Activated naive CD4-positive, alpha-beta T cell treated with Interleukin-2 at 50 U/mL for 16 hours (primary cell): ENCODE measurements around the gene PACS1.
"Not testable (repeated sequence)": the region's sequence is repeated elsewhere in the genome, so short reads cannot be mapped to it uniquely, and the experiment has no call there.

Experiments used
- DNase-seq: peaks from one replicate; pipeline ENCODE4 v3.0.0-alpha.2; 2020

The PACS1 gene

DNA sequence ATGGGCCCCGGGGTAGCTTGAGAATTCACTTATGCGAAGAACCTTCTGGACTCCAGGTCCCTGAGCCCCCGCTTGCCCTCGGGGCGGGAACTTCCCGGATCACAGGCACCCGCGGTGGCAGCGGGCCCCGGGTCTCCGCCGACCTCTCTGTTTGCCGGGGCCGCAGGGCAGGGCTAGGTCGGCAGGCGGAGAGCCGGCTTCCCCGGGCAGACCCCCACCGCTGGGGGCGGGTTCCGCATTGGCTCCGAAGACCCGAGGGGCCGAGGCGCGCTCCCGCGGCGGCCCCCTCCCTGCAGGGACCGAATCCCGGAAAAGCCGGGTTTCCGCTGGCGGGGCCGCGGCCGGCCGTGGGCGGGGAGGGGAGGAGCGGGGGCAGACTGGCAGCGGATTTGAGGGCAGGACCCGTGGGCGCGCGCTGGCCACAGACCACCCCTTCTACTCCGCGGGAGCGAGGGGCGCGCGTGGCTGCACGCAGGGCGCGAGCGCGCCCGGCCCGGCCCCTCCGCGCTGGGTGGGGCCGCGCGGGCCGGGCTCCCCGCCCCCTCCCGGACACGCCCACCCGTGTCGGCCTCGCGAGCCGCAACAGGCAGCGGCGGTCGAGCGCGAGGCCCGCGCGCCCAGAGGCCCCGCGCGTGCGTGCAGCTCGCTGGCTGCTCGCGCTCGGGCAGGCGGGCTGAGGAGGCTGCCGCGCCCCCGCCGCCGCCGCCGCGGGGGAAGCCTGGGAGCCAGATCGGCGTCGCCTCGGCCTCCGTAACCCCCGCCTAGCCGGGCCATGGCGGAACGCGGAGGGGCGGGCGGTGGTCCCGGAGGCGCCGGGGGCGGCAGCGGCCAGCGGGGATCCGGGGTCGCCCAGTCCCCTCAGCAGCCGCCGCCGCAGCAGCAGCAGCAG, at the start of gene PACS1:
TSS of gene PACS1 (plus strand) at position 558 of the 889 bp plus-strand sequence. CDS start at position 773, 215 bp downstream.
- peak; percentile 78 for DNase-seq

DNA sequence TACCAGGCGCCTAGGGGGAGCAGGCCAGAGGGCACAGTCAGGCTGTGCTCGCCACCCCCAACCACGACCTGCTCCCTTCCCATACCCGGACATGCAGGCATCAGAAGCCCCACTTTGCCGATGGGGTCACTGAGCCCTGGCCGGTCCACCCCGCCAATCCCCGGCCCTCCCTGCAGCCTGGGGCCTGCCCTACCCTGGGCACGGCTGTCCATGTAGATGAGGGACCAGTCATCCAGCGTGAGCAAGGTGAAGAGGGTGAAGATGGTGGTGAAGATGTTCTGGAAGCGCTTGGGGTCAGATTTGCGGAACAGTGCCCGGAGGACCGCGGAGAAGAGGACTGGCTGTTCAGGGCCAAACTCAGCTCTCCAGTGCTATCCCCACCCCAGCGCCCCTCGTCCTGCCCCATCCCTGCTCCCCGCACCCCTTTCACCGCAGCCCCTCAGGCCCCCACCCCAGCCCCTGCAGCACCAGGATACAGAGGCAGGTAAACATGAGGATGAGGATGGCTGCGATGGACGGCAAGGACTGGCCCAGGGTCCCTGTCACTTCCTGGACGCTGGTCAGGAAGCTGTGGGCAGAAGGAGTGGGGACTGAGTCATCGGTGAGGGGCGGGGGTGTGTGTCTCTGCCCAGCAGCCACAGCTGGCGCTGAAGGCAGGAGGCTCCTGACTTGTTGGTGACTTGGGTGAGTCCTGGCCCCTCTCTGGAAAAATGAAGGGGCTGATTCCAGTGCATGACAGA, 49.3 kb upstream of the PACS1 start:
- peak; percentile 22 for DNase-seq

DNA sequence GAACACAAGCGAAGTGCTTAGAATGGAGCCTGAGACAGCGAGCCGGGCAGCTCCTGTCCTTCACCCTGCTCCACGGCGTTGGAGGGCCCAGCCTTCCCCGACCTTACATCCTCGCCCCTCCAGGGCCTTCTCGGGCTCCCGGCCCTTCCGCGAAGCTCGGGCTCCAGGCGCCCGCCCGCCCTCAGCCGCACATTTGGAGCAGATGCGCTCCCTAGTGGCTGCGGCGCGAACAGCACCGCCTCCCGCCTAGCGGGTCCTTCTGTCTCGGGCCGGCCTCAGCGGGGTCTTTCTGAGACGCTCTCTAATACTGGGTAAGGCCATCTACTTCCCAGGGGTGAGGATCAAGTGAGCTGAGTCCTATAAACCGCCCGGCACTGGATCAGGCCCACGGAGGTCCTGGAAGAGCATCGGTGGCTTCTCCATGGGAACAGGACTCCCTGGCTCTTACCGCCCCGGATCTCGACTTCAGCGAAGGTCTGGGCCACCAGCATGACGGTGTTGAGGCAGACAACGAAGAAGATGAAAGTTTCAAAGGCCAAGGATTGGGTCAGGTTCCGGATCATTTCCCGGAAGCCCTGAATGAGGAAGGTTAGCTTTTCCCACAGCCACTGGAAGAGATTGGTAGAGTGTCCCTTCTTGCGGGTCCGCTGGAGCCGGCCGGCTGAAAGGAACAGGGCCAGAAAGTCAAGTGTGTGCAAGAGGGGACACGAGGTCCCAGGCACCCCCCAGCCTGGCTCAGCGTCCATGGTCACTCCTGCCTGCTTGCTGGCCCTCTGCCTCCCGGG, 47.5 kb upstream of the PACS1 start:
- DNase-seq: peak; percentile 83

DNA sequence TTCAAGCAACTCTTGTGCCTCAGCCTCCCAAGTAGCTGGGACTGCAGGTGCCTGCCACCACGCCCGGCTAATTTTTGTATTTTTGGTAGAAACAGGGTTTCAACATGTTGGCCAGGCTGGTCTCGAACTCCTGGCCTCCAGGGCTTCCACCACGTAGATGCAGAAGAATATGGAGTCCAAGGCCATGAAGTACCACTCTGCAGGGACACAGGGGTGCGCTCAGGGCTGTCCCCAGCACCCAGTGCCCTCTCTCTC, 47.0 kb upstream of the PACS1 start:
- not testable (repeated sequence) for DNase-seq

DNA sequence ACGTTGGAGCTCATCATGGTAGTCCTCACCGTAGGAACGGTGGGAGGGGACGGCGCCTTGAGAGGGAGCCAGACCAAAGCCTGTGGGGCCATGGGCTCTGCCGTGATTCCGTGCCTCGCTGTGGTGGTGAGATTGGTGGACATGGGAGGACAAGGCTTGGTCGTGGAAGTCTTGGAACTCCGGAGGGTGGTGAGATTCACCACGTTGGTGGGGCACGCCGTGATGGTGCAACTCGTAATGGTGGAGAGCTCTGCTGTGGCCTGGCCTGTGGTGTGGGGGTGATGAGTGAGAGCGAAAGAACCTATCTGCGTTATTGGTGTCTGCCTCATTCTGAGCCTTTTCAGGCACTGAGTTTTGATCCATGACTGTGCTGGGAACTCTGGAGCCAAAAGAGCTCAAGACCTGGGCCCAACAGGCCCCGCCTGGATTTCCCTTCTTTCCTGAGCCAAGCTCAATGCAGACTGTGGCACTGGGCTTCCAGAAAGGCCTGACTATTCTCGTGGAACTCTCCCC, 44.0 kb upstream of the PACS1 start, which contains the start of gene CATSPER1:
TSS of gene CATSPER1 (minus strand) at position 463 of the 513 bp plus-strand sequence. CDS start at position 363, 100 bp downstream.
- no peak for DNase-seq

DNA sequence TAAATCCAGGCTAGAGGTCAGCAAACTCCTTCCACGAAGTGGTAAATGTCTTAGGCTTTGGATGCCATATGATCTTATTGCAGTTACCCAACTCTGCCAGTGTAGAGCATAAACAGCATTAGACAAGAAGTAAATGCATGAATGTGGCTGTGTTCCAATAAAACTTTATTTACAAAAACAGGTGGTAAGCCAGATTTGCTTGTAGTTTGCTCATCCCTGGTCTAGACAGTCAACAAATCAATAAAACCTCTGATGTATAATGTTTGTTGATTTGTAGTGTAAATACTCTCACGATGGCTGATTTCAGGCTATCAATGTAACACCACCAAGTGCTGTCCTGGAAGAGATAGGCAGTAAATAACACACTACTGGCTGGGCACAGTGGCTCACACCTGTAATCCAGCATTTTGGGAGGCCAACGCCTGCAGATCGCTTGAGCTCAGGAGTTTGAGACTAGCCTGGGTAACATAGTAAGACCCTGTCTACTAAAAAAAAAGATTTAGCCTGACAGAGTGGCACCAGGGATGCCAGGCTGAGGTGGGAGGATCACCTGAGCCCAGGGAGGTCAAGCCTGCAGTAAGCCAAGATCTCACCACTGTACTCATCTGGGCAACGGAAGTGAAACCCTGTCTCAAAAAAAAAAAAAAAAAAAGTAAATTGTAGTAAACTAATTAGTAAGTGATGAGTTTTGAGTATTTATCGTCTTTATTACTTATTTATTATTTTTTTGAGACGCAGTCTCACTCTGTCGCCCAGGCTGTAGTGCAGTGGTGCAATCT, 36.9 kb upstream of the PACS1 start:
- DNase-seq: no peak

DNA sequence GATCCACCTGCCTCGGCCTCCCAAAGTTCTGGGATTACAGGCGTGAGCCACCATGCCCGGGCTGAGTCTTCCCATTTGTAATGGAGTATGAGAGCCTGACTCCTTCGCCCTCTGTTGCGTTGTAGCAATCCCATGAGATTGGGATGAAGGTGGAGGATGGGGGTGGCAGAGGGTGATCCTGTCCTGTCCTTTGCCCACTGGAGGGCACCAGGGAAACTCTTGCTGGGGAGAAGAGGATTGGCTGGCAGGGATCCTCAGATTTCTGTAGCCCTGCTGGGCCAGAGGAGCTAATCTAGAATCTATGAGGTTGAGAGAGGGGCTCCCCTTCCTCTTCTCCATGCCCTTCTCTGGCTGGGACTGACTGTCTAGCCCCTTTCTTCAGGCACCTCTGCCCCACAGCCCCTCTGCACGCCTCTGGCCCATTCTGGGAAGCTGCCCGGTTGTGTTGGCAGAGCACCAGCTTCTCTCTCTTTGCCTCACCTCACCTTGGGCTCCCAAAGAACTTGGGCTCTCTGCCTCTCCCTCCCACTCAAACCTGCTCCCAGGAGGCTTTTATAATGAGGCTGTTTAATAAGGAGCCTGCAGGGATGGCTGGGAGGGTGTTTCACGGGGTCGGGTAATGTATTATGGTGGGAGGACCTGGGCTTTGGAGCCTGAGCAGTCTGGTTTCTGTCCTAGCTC, 34.3 kb upstream of the PACS1 start:
- no peak for DNase-seq

DNA sequence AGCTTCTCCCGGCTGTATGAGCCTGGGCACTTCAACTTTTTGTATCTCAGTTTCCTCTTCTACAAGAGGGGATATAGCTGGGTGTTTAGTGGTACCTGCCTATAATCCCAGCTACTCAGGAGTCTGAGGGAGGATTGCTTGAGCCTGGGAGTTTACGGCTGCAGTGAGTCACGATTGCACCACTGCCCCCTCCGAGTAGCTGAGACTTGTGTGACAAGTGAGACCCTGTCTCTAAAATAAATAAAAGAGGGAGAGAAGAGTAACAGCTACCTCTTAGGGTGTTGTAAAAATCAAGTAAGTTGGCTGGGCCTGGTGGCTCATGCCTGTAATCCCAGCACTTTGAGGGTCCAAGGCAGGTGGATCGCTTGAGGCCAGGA, 33.8 kb upstream of the PACS1 start:
- DNase-seq: no peak

DNA sequence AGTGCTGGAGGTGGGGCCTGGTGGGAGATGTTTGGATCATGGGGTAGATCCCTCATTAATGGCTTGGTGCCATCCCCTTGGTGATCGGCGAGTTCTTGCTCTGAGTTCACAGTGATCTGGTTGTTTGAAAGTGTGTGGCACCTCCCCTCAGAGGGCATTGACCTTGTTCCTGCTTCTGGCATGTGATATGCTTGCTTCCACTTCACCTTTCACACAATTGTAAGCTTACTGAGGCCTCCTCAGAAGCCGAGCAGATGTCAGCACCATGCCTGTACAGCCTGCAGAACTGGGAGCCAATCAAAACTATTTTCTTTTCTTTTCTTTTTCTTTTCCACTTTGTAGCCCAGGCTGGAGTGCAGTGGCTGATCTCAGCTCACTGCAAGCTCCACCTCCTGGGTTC, 32.7 kb upstream of the PACS1 start:
- no peak for DNase-seq

DNA sequence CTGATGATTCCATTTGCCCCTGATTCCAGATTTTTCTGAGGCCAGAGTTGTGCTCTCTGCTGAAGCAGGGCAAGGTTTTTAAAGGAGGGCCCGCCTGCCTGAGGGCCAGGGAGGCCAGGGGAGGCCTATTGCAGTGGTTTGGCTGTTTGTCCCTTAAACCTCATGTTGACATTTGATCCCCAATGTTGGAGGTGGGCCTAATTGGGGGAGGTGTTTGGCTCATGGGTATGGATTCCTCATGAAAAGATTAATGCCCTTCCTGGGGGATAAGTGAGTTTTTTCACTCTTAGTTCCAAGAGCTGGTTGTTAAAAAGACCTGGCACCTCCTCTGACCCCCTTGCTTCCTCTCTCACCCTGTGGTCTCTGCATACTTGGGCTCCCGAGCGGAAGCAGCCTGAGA, 30.3 kb upstream of the PACS1 start:
- DNase-seq: no peak

DNA sequence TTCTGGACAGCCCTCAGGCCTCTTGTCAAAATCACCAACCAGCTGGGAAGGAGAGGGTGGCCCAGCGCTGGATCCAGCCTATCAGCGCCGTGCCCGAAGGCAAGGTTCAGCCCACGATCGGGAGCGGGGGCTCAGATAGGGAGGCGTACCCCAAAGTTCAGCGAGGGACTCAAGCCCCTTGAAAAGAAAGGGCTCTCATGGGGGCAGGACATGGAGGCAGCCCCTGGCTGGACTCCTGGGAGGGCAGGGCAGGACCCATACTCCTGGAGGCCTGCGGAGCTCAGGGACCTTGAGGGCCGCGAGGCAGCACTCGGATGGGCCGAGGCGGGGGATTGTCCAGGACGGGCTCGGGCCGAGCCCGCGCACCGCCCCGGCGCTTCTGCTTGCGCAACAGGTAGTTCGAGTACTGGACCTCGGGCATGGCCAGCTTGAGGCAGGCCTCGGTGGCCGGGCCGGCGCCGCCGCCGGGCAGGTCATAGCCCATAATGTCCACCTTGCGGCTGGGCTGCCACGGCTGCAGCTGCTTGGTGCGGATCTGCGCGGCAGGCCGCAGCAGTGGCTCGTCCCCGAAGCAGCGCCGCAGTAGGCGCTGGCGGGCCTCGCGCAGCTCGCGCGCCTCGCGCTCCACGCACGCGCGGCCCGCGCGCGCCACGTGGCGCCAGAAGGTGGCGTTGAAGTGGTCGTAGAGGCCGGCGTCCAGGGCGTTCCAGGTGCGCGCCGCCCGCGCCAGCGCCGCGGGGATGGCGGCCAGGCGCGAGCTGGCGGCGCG, 27.7 kb upstream of the PACS1 start:
- no peak for DNase-seq

DNA sequence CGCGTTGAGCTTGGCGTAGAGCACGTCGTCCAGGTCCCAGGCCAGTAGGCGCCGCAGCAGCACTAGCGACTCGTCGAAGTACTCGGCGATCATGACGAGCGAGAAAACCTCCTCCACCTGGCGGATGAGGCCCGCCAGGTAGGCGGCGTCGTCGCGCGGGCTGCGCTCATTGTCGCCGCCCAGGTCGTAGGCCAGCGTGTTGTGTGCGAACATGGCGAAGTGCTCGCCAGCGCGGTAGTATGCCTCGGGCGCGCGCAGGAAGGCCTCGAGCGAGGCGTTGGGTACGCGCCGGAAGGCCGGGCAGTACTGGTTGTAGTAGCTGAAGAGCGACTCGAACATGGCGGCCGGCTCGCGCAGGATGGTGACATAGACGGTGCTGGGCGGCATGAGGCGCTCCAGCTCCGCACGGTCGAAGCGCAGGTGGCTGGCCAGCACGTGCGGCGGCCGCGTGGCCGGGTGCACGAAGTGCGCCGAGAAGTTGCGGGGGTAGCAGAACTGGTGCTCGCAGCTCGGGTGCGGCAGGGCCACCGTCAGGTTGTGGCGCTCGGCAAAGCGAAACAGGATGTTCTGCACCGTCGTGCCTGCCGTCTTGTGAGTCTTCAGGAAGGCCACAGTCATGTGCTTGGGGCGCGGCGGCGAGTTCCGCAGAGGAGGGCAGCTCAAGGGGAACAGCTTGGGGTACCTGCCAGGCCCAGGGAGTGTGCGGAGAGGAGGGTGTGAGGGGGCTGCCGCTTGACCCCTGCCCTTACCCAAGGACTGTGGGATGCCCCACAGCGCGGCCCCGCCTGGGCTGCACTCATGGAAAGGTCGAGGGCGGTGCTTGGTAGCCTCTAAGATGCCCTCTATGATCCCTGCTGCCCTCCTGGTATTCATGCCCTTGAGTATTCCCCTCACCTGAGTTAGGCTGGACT, 26.8 kb upstream of the PACS1 start:
- DNase-seq: no peak

DNA sequence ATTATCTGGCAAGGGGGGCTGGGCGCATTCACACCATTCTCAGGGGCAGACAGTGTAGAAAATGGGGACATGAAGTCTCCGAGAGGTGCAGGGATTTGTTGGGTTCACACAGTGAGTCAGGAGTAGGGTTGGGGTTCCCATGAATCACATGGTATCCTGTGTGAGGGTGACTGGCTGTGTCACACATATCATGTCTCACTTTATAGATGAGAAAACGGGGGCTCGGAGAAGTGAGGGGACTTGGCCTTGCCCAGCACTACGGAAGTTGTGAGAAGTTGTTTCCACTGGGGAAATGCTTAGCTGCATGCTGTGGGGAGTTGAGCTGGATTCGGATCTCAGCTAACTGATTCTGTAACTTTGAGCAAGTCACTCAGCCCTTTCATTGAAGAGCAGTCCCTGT, 25.3 kb upstream of the PACS1 start:
- no peak for DNase-seq

DNA sequence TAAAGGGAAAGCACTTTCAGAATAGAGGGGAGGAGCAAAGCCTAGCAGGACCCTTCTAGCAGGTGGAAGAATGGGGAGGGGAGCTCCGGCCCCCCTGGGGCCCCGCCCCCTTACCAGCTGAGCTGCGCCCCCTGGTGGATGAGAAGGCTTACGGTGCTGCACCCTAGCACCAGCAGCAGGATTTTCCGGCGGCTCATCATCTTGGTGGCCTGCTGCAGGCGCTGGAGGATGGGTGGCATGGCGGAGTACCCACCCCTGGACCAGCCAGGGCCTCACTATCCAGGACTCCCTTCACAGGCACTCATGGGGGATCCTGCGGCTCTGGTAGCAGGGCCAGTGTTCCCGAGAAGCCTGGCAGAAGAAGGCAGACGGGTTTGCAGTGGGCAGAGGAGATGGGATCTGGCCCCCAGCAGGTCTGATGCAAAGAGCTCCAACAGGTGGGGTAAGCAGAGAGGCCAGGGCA, 24.9 kb upstream of the PACS1 start:
- DNase-seq: peak; percentile 85

DNA sequence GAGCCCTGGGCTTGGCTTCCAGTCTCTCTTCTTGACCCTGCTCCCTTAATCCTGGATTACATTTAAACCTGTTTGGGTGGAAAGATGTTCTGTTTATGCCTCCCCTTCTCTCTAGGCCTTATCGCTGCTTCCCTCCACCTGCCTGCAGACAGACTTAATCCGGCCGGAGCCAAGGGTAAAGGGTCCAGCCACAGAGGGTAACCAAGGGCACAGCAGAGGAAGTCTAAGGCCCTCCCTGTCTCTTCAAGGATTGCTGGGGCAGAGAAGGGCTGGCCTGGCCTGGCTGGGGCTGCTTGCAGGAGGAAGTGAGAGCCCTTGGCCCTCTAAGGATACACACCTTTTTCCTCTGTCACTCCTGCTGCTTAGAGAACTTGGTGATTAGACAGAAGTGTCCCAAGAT, 23.2 kb upstream of the PACS1 start:
- DNase-seq: no peak

DNA sequence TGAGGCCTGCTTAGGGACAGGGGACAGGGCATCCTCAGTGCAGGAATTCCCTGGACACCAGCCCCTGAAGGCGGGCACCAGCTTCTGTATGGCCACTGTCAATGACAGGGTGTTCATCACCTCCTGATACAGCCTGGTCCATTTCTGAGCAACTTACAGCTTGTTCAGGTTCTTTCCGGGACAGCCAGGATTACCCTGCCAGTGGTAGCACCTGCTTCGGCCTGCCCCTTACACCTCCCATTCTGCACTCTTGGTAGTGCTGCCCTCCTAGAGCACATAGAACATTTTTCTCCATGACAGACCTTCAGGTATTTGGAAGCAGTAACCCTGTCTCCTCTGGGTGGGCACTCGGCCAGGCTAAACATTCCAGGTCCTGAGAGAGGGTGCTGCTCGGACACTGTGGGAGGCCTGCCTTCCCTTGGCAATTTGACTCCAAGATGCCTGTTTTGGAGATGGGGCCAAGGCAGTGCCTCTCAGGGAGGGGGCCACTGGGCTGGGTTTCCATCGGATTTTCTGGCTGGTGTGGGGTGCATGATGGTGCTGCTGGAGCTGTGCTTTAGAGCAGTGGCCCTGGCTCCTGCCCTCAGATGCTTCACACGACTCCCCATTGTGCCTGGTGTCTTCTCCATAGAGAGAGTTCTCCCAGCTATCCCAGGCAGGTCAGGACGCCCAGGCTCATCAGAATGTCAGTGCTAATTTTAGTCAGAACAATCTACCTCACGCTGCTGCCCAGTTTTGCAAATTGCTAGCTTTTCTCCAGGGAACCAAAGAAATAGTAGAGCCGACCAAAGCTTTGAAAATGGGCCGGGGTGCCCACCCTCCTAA, 22.3 kb upstream of the PACS1 start:
- no peak for DNase-seq

DNA sequence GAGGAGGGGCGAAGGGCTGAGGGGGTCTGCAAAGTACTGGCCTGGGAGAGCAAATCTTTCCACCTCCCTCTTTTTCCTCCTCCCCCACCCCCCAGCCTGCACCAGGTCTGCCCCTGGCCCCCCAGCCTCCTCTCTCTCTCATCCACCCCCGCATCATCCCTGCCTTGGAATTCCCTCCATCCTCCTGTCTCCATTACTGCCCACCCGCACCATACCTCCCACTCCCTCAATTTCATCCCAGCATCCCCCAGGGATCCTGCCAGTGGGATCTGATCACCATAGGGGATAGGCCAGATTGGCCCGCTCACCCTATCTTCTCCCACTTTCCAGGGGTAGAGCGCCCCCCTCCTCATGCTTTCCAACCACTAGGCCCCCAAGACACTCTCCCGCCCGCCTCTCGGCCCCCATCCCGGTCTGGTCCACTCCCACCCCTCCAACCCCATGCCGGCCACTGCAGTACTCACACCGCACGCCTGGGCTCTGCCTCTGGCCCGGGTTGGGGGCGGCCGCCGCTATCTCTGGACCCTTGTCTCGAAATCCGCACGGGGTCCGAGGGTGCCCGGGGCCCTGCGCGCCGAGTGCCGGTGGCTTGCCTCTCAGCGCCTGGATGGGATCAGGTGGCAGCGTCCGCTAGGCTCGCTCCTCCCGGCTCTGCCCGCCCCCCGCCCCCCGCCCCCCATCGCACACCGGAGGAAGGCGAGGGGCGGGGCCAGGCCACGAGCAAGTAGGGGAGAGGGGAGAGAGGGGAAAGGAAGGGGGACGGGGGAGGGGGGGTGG, 21.3 kb upstream of the PACS1 start, which contains the start of gene GAL3ST3:
TSS of gene GAL3ST3 (minus strand) at position 615 of the 777 bp plus-strand sequence. CDS start 3,746 bp downstream, outside the sequence.
- no peak for DNase-seq
